ENCODE data around the gene TPO. TPM values are rescaled to one million over a fixed set of nuclear protein-coding genes. Genes with fewer than 3 reads are reported as not detected.

TPO gene
- total RNA-seq, 1 experiment from 2014 or later: not detected

- Histone ChIP-seq H3K79me1 (ENCODE audit: insufficient read depth, low read depth, low read length, poor library complexity, severe bottlenecking) (no peaks in the 10 kb centered on the region), H2AK5ac (ENCODE audit: insufficient read length, low read length) (no peak overlapping the region), H4K20me1 (ENCODE audit: control insufficient read depth, insufficient read depth, insufficient read length) (no peaks in the 10 kb centered on the region), H2AFZ (ENCODE audit: low read length) (no peak overlapping the region), H3T11ph (ENCODE audit: low read length) (no peak overlapping the region), H3K9ac (ENCODE audit: extremely low read depth, insufficient read length, low read length) (no peak overlapping the region), H2BK120ac (ENCODE audit: low read depth, low read length, poor library complexity, severe bottlenecking) (no peak overlapping the region), H2BK12ac (ENCODE audit: insufficient read length, low read depth, low read length) (no peak overlapping the region), H3K4me2 (ENCODE audit: insufficient read depth, insufficient read length, low read length) (no peak overlapping the region), H2BK5ac (ENCODE audit: insufficient read length, low read length) (no peak overlapping the region), H3K4me1 (ENCODE audit: insufficient read depth, low read length) (no peaks in the 10 kb centered on the region), H4K5ac (ENCODE audit: insufficient read length, low read depth, low read length) (no peak overlapping the region), H3K9me3 (ENCODE audit: control insufficient read depth, low read depth, low read length) (no peaks in the 10 kb centered on the region), H3K79me2 (ENCODE audit: insufficient read depth, low read length) (no peaks in the 10 kb centered on the region), H3K18ac (ENCODE audit: insufficient read length, low read depth, low read length) (no peak overlapping the region), H3K56ac (ENCODE audit: insufficient read length, low read depth, low read length) (no peak overlapping the region), H3K14ac (ENCODE audit: insufficient read depth, low read length) (no peak overlapping the region), H4K8ac (replicated peaks; ENCODE audit: insufficient read length, low read depth, low read length) (no peak overlapping the region), H4K91ac (ENCODE audit: insufficient read length, low read depth, low read length) (no peak overlapping the region), H3K23ac (ENCODE audit: insufficient read length, low read depth, low read length) (no peak overlapping the region), H2BK20ac (ENCODE audit: low read depth, low read length, poor library complexity, severe bottlenecking) (no peak overlapping the region), H2BK15ac (ENCODE audit: low read depth, low read length) (no peak overlapping the region), H3K23me2 (ENCODE audit: insufficient read length, low read depth, low read length, poor library complexity, severe bottlenecking) (peaks cover 2% of the 10 kb centered on the region), H3K27me3 (ENCODE audit: insufficient read depth, low read length) (no peaks in the 10 kb centered on the region), H3K4ac (ENCODE audit: low read depth, low read length) (no peak overlapping the region), H3K27ac (ENCODE audit: insufficient read length, low read depth, low read length) (no peak overlapping the region)
- peaks cover 3% of the 10 kb centered on the region; the same call in 1 of the 2 replicates for H3K27me3 Mint-ChIP-seq (ENCODE audit: low read depth)
- H3K4me1 Mint-ChIP-seq: peaks cover 4 to 9% of the 10 kb centered on the region in 2 experiments; a peak in 3 of 4 replicates
- H3K4me3 Mint-ChIP-seq: no peak overlapping the region
- no peak for TF ChIP-seq CTCF (conservative IDR thresholded peaks at IDR 0.05)
- WGBS (ENCODE audit: extremely low coverage, insufficient read length, low lambda C conversion rate): no CpG with 5 or more reads among the region's 10 CpGs
- no peak for DNase-seq
- no peaks in the 10 kb centered on the region for H3K36me3 Mint-ChIP-seq (ENCODE audit: insufficient read depth in 1 of 3, low read depth in 3 of 3)
- no peaks in the 10 kb centered on the region; a peak in 1 of 5 replicates for H3K9me3 Mint-ChIP-seq
- H3K27ac Mint-ChIP-seq: no peak overlapping the region
These were observed 91.8 kb downstream of the TPO start for GRCh38 chr2:1505031-1505441.

Data from H9 (cell line).